Stimulated activated CD8-positive, alpha-beta memory T cell treated with anti-CD3 and anti-CD28 coated beads, Interleukin-7, amount 100 ng/mL, for 24 hours (primary cell): ENCODE measurements around the gene TMEM190.
"Not testable (repeated sequence)": the region's sequence is repeated elsewhere in the genome, so short reads cannot be mapped to it uniquely, and the experiment has no call there.

ENCODE experiments used
- DNase-seq: peaks from one replicate; pipeline ENCODE4 v3.0.0-alpha.2; 2020; ENCODE audit warnings: low read depth

Gene TMEM190

GRCh38 chr19:55376241-55376933 is at the start of gene TMEM190:
TMEM190 (plus strand) TSS chr19:55376826; CDS start chr19:55376854, 28 bp downstream.
- DNase-seq, result no peak

DNA sequence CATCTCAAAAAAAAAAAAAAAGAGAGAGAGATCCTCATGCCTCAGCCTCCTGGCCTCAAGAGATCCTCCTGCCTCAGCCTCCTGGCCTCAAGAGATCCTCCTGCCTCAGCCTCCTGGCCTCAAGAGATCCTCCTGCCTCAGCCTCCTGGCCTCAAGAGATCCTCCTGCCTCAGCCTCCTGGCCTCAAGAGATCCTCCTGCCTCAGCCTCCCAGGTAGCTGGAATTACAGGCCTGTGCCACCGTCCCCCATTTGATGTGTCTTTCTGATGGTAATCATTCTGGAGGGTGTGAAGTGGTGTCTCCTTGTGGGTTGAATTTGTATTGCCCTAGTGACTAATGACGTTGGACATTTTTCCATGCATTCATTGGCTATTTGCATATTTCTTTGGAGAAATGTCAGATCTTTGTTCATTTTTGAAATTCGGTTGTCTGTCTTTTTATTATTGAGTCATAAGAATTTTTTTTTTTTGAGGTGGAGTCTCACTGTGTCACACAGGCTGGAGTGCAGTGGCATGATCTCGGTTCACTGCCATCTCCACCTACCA is 47.8 kb upstream of the TMEM190 start:
- not testable (repeated sequence) for DNase-seq

- not testable (repeated sequence) for DNase-seq
These were observed 46.8 kb upstream of the TMEM190 start for GRCh38 chr19:55329791-55330190.

- no peak for DNase-seq
These were observed 42.8 kb upstream of the TMEM190 start for GRCh38 chr19:55333870-55334269.

DNA sequence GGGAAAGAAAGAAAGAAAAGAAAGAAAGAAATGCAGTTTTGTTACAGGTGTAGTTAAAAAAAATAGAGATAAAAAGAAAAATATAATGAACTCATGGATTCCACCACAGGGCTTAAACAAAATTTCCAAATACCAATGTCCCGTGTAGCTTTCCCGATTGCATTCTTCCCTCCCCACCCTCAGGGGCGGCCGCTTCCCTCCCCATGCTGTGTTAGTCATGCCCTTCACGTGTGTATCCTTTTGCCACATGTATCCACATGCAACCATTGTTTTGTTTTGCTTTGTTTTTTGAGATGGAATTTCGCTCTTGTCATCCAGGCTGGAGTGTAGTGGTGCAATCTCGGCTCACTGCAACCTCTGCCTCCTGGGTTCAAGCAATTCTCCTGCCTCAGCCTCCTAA is 40.5 kb upstream of the TMEM190 start:
- no peak for DNase-seq

DNA sequence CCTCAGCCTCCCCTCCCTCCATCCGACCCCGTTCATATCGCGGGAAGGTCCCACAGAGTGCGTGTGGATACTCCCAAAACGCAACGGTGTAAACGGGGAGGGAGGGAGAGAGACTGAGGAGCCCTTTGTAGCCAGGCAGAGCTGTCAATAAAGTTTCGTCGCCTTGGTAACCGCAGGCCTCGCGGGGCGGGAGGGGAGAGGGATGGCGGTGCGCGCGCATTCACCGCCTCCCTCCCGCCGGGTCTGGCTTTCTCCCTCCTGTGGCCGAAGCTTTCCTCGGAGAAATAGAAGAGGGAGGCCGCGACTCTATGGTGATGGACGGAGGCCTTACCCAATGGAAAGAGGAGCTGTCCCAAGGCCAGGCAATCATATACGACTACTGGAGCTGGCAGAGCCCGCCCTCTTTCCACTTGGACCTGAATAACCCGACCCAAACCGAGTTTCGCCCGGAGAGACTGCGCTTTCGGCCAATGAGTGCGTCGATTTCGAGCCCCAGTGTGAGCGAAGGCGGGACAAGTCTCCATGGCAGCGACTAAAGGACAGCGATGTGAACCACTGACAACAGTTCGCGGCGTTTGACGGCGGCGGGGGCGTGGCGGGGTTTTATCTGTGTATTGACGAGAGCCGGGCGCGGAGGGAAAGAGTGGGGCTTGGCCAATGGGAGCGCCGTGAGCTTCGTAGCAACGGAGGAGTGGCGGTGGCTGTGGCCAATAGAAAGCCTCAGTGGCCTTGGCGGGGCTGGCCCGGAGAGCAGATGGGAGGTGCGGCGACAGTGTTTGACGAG is 37.3 kb upstream of the TMEM190 start, which contains the start of gene KMT5C:
TSS of gene KMT5C (plus strand) at position 772 of the 784 bp plus-strand sequence. CDS start 2,061 bp downstream, outside the sequence.
- DNase-seq, result peak; percentile 100

GRCh38 chr19:55339889-55340783 is 36.5 kb upstream of the TMEM190 start:
- DNase-seq, result no peak

DNA sequence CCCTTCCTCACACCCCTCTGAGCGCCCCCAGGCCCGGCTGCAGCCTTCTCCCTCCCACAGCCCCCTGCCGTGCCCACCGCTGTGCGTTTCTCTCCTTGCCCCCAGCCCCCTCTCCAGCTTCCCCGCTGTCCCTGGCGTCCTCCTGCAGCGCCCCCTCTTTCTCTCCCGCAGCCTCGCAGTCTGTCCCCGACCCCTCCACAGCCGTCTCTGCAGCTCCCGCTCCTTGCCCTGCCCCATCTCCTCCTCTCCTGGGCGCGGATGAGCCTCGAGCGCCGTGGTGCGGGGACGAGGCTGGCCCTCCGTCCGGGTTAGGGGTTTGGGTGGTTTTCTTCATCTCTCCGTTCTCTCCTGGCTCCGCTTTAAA is 35.9 kb upstream of the TMEM190 start:
- no peak for DNase-seq

DNA sequence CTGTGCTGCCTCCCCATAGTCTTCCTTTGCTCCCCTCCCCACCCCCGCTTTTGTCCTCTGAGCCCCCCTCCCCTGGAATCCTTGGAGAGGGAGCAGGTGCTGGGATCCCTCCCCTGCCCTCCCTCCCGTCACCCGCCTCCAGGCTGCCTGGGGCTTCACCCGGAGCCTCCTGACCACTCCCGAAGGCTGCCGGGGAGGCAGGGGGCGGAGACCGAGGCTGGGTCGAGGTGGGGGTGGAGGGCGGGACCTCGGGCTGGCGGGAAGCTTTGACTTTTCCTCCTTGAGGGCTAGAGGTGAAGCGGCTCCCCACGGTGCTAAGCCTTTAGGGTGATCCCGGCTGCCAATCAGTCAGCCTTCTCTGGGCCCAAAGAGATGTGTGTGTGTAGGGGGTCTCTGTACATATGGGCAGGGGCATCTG is 35.4 kb upstream of the TMEM190 start:
- peak; percentile 27 for DNase-seq

GRCh38 chr19:55341595-55342531 is 34.8 kb upstream of the TMEM190 start:
- no peak for DNase-seq

DNA sequence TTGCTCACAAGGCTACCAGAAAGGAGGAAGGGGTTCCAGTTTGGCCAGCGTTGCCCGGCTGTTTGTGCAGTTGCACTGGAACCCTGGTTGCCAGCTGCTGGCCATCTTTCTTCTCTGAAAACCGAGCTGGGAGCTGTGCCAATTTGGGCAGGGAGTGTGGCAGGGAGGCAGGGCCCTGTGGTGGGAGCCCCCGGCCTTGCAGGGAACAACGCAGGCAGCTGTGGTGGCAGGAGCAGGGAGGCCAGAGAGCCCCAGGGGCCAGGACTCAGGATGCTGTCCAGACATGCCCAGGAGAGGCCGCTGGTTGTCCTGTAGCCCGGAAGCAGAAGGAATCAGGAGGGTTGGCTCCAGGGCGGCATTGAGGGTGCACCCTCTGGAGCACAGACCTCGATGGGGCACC is 32.2 kb upstream of the TMEM190 start:
- DNase-seq, result no peak

DNA sequence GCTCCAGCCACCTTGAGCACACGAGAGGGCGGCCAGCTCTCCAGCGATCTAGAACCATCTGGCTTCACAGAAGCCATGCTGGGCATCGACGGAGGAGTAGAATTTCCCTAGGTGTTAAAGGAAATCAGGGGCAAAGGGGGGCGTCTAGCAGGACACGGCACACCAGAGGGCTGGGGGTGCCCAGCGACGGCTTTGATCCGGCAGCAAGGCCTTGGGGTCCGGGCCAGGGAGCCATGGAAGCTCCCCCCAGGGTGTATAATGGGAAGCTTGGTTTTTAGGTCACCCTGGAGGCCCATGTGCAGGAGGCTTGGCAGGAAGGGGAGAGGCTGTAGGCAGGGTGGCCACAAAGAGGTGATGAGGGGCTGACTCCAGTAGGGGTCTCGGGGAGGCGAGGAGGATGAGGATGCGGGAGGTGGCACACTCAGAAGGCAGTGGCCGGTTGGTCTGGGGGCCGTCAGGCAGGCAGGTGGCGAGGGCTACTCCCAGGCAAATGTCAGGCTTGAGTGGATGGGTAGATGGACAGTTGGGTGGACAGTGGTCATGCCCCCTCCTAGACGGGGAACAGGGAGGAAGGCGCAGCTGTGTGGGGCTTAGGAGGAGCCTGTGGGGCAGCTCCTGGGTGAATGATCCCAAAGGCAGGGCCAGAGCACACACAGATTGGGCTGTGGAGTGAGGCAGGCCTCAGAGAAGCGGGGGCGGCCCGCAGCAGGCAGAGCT is 31.4 kb upstream of the TMEM190 start:
- DNase-seq, result no peak

DNA sequence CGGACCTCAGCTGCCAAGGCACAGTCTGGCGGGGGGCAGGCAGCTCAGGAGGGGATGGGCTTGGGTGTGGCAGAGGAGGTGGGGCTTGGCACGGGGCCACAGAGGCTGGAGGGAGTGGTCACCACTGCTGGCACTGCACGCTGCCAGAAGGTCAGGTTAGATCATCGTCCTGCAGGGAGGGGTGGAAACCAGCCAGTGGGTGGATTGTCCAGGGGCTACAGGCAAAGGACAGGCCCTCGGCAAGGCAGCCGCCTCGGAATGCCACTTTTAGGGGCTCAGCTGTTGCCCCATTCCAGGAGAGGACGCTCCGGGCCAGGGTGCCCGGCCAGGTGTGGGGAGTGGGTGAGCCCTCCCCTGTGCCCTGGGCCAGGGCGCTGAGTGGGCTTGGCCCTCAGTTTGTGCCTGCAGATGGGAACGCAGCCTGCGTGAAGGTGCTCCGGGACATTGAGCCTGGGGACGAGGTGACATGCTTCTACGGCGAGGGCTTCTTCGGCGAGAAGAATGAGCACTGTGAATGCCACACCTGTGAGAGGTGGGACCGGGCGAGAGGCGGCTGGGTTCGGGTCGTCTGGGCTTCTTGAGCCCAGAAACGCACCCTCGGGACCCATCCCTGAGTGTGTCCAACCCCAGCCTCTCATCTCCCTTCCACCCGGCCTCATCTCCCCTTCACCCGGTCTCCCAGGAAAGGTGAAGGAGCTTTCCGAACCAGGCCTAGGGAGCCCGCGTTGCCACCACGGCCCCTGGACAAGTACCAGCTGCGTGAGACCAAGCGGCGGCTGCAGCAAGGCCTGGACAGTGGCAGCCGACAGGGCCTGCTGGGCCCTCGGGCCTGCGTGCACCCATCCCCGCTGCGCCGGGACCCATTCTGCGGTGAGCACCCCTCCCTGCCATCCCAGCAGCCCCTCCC is 30.6 kb upstream of the TMEM190 start:
- DNase-seq, result no peak

DNA sequence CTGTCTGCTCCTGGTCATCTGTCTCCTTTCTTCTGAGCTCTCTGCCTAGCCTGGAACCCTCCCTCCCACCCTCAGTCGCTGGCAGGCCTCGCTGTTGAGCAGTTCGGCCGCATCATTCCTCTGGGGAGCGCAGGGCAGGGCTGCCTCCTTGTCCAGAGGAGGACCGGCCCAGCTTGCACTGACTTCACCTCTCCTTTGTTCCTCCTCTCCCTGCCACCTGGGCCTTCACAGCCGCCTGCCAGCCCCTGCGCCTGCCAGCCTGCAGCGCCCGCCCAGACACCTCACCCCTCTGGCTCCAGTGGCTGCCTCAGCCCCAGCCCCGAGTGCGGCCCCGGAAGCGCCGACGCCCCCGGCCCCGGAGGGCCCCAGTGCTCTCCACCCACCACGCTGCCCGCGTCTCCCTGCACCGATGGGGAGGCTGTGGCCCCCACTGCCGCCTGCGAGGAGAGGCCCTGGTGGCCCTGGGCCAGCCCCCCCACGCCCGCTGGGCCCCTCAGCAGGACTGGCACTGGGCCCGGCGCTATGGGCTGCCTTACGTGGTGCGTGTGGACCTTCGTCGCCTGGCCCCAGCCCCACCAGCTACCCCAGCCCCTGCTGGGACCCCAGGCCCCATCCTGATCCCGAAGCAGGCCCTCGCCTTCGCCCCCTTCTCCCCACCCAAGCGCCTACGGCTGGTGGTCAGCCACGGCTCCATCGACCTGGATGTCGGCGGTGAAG is 29.7 kb upstream of the TMEM190 start:
- no peak for DNase-seq

DNA sequence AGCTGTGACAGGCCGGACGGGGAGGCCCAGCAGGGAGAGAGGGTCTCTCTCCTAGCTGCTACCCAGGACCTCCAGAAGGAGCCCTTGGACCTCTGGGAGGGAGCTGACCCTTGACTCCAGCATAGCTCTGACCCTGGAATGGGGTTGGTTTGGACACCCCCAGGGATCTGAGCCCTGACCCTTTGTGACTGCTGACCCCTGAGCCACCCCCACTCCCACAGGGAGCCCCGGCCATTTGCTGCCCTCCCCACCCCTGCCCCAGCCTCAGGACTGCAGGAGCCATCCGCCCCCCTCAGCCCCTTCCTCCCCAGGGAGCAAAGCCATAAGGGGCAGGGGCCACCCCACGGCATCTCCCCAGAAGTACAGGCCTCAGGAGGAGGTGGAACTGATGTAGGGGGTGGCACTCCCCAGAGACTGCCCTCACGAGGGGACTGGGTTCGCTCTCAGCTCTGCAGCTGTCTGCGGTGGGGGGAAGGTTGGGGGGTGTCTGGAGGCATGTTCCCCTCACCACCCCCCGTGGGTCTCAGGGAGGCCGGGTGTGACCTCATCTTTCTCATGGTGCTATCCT is 29.1 kb upstream of the TMEM190 start:
- no peak for DNase-seq

DNA sequence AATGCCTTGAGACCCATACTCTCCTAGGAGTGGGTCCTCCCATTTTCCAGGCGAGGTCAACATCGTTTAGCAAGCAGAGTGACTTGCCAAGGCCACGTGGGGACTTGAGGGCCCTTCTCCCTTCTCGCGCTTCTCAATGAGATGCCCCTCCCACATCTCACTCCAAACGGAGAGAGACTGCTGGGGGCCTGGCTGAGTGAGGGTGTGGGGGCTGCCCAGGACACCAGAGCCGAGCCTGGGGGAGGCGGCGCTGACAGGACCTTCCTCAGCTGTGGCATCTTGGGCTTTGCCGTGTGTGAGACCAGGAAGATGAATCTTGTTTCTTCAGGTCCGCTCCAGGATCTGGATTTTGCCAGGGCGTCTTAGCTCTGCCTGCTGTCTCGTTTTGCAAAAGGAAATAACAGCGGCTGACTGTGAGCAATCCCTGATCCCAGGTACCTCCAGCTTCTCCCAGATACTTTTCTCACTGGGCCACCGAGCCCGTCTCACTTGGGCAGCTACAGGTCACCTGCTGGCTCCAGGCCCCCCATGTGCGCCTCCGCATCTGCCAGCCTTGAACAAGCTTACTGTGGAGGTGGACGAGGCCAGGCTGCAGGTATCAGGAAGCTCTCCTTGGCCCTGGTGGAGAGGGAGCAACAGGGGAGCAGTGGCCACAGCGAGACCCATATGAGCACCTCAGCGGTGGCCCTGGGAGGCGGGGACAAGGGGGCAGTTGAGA is 28.1 kb upstream of the TMEM190 start:
- no peak for DNase-seq

DNA sequence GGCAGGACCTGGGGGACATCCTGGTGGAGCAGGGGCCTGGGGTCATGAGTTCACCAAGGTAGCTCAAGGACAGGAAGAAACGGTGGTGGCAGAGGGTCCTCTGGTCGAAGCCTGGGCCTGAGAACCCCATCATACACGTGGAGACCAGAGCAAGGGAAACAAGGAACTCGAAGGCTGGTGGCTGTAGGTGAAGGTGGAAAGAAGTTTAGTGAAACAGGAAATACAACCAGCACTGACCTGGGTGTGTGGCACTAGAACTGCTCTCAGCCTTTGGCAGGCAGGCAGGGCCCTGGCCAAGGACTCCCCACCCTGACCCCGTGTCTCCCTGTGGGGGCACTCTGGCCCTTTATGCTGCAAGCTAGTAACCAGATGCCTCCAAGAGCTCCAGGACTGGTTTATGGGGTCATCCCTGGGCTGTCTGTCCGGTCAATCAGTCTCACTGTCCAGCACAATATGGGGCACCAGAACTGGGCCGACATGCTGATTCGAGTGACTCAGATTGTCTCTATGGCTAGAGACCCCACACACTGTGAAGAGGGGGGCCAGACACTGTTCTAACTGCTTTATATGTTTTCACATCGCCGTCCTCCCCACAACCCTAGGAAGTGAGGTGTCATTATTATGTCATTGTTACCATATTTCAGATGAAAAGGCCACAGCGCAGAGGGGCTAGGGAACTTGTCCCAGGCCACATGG is 25.9 kb upstream of the TMEM190 start:
- DNase-seq, result no peak
